ENCODE data around the gene PRRX2.
A peak's percentile ranks its signal among the peaks of the same experiment; 100 is the strongest.
"Not testable (repeated sequence)": the region's sequence is repeated elsewhere in the genome, so short reads cannot be mapped to it uniquely, and the experiment has no call there.

Gene PRRX2

DNA sequence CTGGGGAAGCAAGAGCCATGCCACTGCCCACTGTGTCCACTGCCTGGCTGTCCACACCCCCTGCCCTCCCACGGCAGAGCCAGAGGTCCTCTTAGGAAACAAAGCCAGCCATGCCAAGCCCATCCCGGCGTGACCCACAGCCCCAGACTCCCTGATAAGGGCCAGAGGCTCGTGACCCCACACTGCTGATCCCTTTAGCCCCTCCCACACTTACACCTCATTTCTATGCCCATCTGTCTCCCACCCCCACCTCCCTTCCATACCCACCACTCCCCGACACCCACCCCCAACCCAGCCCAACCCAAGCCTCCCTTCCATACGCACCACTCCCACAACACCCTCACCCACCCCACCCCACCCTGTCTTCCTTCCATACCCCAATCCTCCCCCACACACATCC lies 70.1 kb downstream of the PRRX2 start:
- no peak for DNase-seq (ENCODE audit: low spot score)

GRCh38 chr9:129736334-129736733 lies 70.9 kb downstream of the PRRX2 start:
- no peak for DNase-seq (ENCODE audit: low spot score)

GRCh38 chr9:129737479-129738274 lies 72.2 kb downstream of the PRRX2 start:
- peak; percentile 85 for DNase-seq (ENCODE audit: low spot score)

DNA sequence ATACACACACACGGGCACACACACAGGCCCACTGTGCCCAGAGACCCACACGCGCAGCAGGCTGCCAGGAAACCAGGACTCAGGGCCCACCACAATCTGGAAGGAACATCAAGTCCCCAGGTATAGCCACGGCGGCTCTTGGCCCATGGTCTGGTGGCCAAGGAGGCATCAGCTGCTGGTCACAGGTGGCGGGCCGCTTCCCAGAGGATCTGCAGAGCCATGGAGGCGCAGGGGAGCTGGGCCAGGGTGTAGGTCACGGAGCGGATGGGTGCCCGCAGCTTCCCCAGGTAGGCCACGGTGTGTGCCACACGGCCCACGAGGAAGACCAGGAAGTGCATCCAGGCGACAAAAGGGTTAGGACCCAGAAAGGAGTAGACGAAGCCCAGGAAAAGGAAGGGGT lies 74.0 kb downstream of the PRRX2 start:
- no peak for DNase-seq (ENCODE audit: low spot score)

DNA sequence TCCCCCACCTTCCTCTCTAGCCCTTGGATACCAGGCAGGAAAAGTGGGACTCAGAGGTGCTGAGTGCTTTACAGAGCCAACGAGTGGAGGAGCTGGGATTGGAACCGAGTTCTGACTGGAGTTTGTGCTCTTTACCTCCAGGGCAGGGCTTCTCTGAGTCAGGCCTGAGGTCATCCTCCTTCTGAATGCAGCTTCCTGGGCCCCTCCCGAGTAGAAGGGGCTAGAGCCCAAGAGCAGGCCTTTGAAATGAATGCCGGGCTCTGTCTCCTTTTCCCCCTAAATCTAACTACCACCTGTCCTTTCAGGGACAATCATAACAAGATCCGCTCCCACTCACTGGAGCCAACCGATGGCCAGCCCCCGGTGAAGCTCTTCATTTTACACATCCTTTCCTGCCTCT lies 74.7 kb downstream of the PRRX2 start:
- DNase-seq (ENCODE audit: low spot score), result no peak

GRCh38 chr9:129740666-129741464 lies 75.4 kb downstream of the PRRX2 start:
- DNase-seq (ENCODE audit: low spot score), result no peak

GRCh38 chr9:129745200-129745599 lies 79.8 kb downstream of the PRRX2 start:
- no peak for DNase-seq (ENCODE audit: low spot score)

- no peak for DNase-seq (ENCODE audit: low spot score)
Observed at GRCh38 chr9:129746092-129746777, 80.8 kb downstream of the PRRX2 start.

DNA sequence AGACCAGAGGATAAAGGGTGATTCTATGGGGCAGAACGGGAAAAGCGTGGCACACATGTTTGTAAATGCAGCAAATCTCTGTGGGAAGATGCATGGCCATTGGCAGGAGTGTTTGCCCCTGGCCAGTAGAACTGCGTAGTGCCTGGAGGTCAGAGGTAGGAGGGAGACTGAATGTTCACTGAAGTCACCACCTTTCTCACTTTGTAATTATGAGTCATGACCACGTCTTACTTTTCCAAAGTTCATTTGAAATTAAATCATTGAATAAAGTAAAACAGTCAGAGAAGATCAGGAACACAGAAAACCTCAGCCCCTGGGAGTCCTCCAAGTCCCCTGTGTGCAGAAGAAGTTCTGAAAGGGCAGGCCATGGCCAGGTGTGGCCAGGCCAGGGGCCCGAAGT lies 82.8 kb downstream of the PRRX2 start:
- DNase-seq (ENCODE audit: low spot score), result no peak

- not testable (repeated sequence) for DNase-seq (ENCODE audit: low spot score)
Observed at GRCh38 chr9:129749052-129749451, 83.6 kb downstream of the PRRX2 start.

- DNase-seq (ENCODE audit: low spot score), result no peak
Observed at GRCh38 chr9:129749575-129749974, 84.1 kb downstream of the PRRX2 start.

DNA sequence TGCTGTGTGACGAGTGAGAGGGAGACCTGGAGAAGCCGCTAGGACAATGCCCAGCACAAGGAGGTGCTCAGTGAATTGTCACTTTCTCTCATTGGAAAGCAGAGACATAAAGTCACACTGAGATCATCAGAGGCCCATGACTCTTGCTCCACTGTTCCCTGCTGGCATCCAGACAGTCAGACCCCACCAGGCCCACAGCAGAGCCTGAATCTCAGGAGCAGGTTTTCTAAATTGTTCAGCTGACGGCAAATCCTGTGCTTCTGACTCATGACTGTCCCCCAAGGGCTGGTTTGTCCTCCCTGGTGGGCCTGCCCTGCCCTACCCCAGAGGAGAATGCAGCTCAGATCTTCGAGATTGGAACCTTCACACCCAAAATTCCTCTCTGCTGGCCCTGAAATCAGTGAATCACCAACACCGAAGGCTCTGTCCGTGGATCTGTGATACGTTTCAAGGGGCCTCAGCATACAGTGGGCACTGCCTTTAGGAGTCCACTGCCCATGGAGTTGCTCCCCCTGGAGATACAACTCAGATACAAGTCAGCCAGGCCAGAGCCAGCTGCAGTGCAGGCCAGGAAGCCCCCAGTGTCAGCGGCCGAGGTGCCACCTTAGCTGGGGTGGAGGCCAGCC lies 84.7 kb downstream of the PRRX2 start:
- no peak for DNase-seq (ENCODE audit: low spot score)

- DNase-seq (ENCODE audit: low spot score), result no peak
Observed at GRCh38 chr9:129751841-129752801, 86.7 kb downstream of the PRRX2 start.

DNA sequence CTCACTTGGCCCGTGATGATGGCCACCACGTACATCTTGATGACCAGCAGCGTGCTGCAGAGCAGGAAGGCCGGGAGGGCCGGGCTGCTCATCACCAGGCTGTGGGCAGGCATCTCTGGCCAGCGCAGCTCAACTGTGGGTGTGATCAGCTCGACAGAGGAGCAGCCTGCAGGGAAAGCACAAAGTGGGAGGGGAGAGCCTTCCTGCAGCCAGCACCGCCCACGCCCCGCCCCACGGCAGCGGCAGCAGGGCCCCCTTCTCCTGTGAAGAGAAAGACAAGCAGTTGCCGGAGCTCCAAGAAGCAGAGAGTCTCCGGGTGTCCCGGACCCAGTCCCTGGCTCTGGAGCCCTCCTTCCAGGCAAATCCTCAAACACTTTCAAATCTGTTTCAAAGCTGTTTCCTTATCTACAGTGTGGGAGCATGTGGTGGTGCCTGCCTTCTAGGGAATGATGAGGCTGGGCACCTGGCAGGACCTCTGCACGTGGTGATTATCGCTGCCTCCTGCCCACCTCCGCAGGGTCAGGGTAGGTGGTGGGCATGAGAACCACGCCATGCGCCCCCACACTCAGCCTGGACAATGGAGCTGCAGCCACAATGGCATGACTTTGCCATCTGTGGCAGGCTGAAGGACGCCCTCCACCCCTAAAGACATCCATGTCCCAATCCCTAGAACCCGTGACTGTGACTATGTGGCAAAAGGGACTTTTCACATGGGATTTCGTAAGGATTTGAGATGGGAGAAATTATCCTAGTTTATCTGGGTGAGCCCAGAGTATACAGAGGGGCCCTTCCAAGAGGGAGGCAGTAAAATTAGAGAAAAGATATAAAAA lies 87.7 kb downstream of the PRRX2 start, which contains the start of gene PTGES:
Gene PTGES (minus strand): TSS at position 143 of the 830 bp plus-strand sequence. CDS start 30 bp downstream, at position 113.
- DNase-seq (ENCODE audit: low spot score), result peak; percentile 42

DNA sequence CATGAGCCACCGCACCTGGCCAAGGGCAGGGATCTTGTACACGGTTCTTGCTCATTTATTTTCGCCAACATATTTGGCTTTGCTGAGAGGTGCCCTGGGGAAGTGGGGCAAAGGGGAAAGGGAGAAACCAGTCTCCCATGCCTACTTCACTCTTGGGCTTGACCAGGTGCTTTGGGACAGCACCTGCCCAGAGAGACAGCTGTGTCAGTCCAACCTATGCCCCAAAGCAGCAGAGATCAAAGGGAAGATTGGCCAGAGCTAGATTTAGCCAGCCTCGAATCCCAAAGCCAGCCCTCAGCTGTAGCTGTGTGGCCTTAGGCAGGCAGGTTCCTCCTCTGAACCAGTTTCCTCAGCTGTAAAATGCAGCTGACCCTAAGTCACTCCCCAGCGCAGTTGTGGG lies 89.7 kb downstream of the PRRX2 start:
- no peak for DNase-seq (ENCODE audit: low spot score)

GRCh38 chr9:129756191-129756590 lies 90.7 kb downstream of the PRRX2 start:
- no peak for DNase-seq (ENCODE audit: low spot score)

DNA sequence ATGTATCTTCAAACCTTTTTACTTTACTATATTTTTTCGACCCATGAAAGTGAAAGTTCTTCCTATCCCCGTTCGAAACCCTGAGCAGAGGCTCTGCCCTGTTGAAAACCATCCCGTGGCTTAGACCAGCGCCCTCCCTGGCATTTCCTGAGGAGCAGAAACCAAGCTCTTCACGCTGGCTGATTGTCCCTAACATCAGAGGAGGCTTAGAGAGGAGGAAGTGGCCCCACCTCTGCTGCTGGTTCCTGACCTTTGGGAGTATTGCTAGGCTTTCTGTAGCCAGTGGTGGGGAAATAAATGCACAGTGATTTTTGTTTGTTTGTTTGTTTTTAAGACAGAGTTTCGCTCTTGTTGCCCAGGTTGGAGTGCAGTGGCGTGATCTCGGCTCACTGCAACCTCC lies 91.6 kb downstream of the PRRX2 start:
- DNase-seq (ENCODE audit: low spot score), result no peak

GRCh38 chr9:129759319-129759718 lies 93.9 kb downstream of the PRRX2 start:
- no peak for DNase-seq (ENCODE audit: low spot score)

DNA sequence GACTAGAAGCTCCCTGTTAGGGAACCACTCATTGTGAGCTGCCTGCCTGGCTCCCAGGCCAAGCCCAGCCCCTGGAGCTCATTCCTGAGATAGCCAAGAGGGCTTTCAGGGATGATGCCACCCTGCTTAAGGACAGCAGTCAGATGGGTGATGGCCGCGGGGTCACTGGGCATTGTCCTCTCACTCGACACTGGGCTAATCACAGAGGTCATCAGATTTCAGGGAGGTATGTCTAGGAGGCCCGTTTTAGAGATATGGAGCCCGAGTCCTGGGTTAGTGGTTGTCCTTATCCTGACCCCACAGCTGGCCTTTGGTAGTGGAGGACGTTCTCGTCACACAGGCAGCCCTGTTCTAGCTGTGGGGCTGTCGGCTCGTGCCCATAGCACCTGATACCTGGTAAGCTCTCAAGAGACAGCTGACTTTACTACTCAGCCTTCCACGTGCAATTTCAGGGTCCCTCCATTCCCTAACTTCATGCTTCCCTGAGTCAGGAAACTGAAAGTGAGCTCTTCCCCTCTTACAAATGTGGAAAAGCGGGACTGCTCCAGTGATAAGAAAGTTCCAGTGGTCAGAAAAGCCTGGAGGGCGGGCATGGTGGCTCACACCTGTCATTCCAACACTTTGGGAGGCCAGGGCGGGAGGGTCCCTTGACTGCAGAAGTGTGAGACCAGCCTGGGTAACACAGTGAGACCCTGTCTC lies 94.5 kb downstream of the PRRX2 start:
- DNase-seq (ENCODE audit: low spot score), result no peak
